ENCODE results near the gene TRDMT1. TPM values are rescaled to one million over a fixed set of nuclear protein-coding genes. Genes with fewer than 3 reads are reported as not detected.

Gene TRDMT1
- total RNA-seq, 4 donors from 2014 or later: 3.7 to 9.7 (median 7.9) TPM

- no peaks in the 10 kb centered on the region for H3K4me1 ChIP-seq
- WGBS, 2 donors (ENCODE audit: low coverage in 1 of 2): 74 to 90% methylated on average over 2 of the region's 2 CpGs
- no peak overlapping the region for H3K4me3 ChIP-seq
- intact Hi-C loops (cut with DNase I; ENCODE audit: low total_unique reads): loop anchor here (1.0 kb wide), 1 partner anchor 25 kb away; no protein-coding TSS in a partner anchor
- TF ChIP-seq CTCF (IDR thresholded peaks at IDR 0.05): peak in 1 of 5 experiments; percentile 8
- TF ChIP-seq POLR2A (IDR thresholded peaks at IDR 0.05): no peak
- no peaks in the 10 kb centered on the region for H3K36me3 ChIP-seq
- H3K27me3 ChIP-seq: no peaks in the 10 kb centered on the region
- in situ Hi-C loops (cut with MboI; ENCODE audit: low pct_ligation_motif_present in 1 of 4, low pct_unique_long_range_greater_than_20kb in 1 of 4, low sequenced_read_pairs in 3 of 4): no loop called here
- no peak for DNase-seq
- no peak overlapping the region for H3K27ac ChIP-seq
- no peaks in the 10 kb centered on the region for H3K9me3 ChIP-seq
Observed at GRCh38 chr10:17183110-17183509, 18.4 kb downstream of the TRDMT1 start.

GRCh38 chr10:17181751-17182150, 19.7 kb downstream of the TRDMT1 start:
- DNase-seq: no peak
- intact Hi-C loops (cut with DNase I; ENCODE audit: low total_unique reads): no loop called here

GRCh38 chr10:17181110-17181509, 20.4 kb downstream of the TRDMT1 start:
- no peak for DNase-seq
- Histone ChIP-seq H3K36me3 (no peaks in the 10 kb centered on the region), H3K27ac (no peak overlapping the region), H3K4me1 (no peaks in the 10 kb centered on the region), H3K4me3 (no peak overlapping the region), H3K9me3 (no peaks in the 10 kb centered on the region), H3K27me3 (no peaks in the 10 kb centered on the region)
- WGBS, 2 donors (ENCODE audit: low coverage in 1 of 2): 86 to 95% methylated on average over 2 to 5 of the region's 5 CpGs
- no peak for TF ChIP-seq EP300 (IDR thresholded peaks at IDR 0.05; ENCODE audit: low read depth)
- no peak for TF ChIP-seq POLR2AphosphoS5 (IDR thresholded peaks at IDR 0.05)
- TF ChIP-seq POLR2A (IDR thresholded peaks at IDR 0.05): no peak
- no peak for TF ChIP-seq CTCF (IDR thresholded peaks at IDR 0.05)
- in situ Hi-C loops (cut with MboI; ENCODE audit: low pct_ligation_motif_present in 1 of 4, low pct_unique_long_range_greater_than_20kb in 1 of 4, low sequenced_read_pairs in 3 of 4): no loop called here
- intact Hi-C loops (cut with DNase I; ENCODE audit: low total_unique reads): no loop called here

More at GRCh38 chr10:17181751-17182150, 19.7 kb downstream of the TRDMT1 start:
- no peaks in the 10 kb centered on the region for H3K9me3 ChIP-seq
- H3K27me3 ChIP-seq: no peaks in the 10 kb centered on the region
- 80 to 84% methylated on average over 1 to 3 of the region's 3 CpGs for WGBS, 2 donors (ENCODE audit: low coverage in 1 of 2)
- H3K4me1 ChIP-seq: no peaks in the 10 kb centered on the region
- in situ Hi-C loops (cut with MboI; ENCODE audit: low pct_ligation_motif_present in 1 of 4, low pct_unique_long_range_greater_than_20kb in 1 of 4, low sequenced_read_pairs in 3 of 4): no loop called here
- no peak overlapping the region for H3K27ac ChIP-seq
- no peak overlapping the region for H3K4me3 ChIP-seq
- no peaks in the 10 kb centered on the region for H3K36me3 ChIP-seq
- no peak for TF ChIP-seq POLR2A (IDR thresholded peaks at IDR 0.05)
- TF ChIP-seq POLR2AphosphoS5 (IDR thresholded peaks at IDR 0.05): no peak
- TF ChIP-seq CTCF (IDR thresholded peaks at IDR 0.05): no peak
- TF ChIP-seq EP300 (IDR thresholded peaks at IDR 0.05; ENCODE audit: low read depth): no peak

GRCh38 chr10:17179002-17179401, 22.5 kb downstream of the TRDMT1 start:
- no peak for TF ChIP-seq EP300 (IDR thresholded peaks at IDR 0.05; ENCODE audit: low read depth)
- TF ChIP-seq CTCF (IDR thresholded peaks at IDR 0.05): no peak
- no peak for TF ChIP-seq POLR2A (IDR thresholded peaks at IDR 0.05)
- TF ChIP-seq POLR2AphosphoS5 (IDR thresholded peaks at IDR 0.05): no peak
- Histone ChIP-seq H3K9me3 (no peaks in the 10 kb centered on the region), H3K4me3 (no peak overlapping the region), H3K36me3 (no peaks in the 10 kb centered on the region), H3K27ac (no peak overlapping the region), H3K4me1 (peaks cover 0 to 5% (median 0%) of the 10 kb centered on the region in 4 donors), H3K27me3 (no peaks in the 10 kb centered on the region)
- WGBS, 2 donors (ENCODE audit: low coverage in 1 of 2): 84 to 85% methylated on average over 3 of the region's 3 CpGs
- intact Hi-C loops (cut with DNase I; ENCODE audit: low total_unique reads) (no loop called here), in situ Hi-C loops (cut with MboI; ENCODE audit: low pct_ligation_motif_present in 1 of 4, low pct_unique_long_range_greater_than_20kb in 1 of 4, low sequenced_read_pairs in 3 of 4) (no loop called here)
- DNase-seq: no peak

Measured in transverse colon (tissue), 4 donors.